HepG2 (cell line): ENCODE measurements around the gene EDN2. TPM values are rescaled to one million over a fixed set of nuclear protein-coding genes. Genes with fewer than 3 reads are reported as not detected.
A peak's percentile ranks its signal among the peaks of the same experiment; 100 is the strongest.

ENCODE experiments used
- ATAC-seq: fragments of 200-7000 bp; cut with Tn5 transposase; 3 replicates; pipeline ENCODE4 v1.9.1; 2020; ENCODE audit warnings: mild to moderate bottlenecking, moderate library complexity
- BruUV-seq: library from RNA; stranded (reverse); fragments of 400-500 nt; replicated peaks from 2 replicates; lab custom pipeline; 2021; lab: Mats Ljungman, UMichigan
- CTCF ChIA-PET: fragments of 300-600 bp; formaldehyde crosslinking; extraction: SDS; loops from one replicate; lab custom pipeline; 2021; ENCODE audit warnings: low total read pairs, inconsistent platforms, low intra/inter-chr PET ratio; lab: Yijun Ruan, JAX
- POLR2A ChIA-PET: fragments of 350-600 bp; sonication (Branson Sonifier 250); formaldehyde crosslinking; loops from one replicate; lab custom pipeline; 2020; ENCODE audit warnings: antibody characterized with exemption, inconsistent platforms; lab: Yijun Ruan, JAX
- DNase-seq: peaks from one replicate; pipeline ENCODE4 v3.0.0-alpha.2; 2015; ENCODE audit warnings: low spot score
- FAIRE-seq: peaks from 3 replicates; lab custom pipeline; 2011; peaks lifted over from hg19 to GRCh38; lab: Jason Lieb, UNC
- H2AFZ ChIP-seq: one replicate; pipeline ENCODE4 v1.6.1; 2011; ENCODE audit warnings: low read length, inconsistent platforms
- H3K27ac ChIP-seq: fragments of 300-600 bp; 3 replicates; pipeline ENCODE4 v1.8.0; 2011; ENCODE audit warnings: mixed run types, mild to moderate bottlenecking, mixed read lengths, low read length, inconsistent platforms; ENCODE audit not compliant: insufficient read depth; ENCODE audit errors: extremely low read length
- H3K27me3 ChIP-seq, 2 experiments: fragments of 200-600 bp in 1 of 2; 2 replicates in 1 of 2; 3 replicates in 1 of 2; pipeline versions ENCODE4 v1.6.0 to v1.8.0; 2011; ENCODE audit warnings: low read length in 2 of 2, mild to moderate bottlenecking in 2 of 2, moderate library complexity in 2 of 2, inconsistent platforms in 1 of 2; ENCODE audit not compliant: insufficient read depth in 2 of 2, control insufficient read depth in 1 of 2
- H3K36me3 ChIP-seq, 2 experiments: fragments of 200-600 bp in 1 of 2; replicated peaks in 1 of 2; 2 replicates in 1 of 2; 3 replicates in 1 of 2; pipeline versions ENCODE4 v1.5.1 to v1.8.0; 2011; ENCODE audit warnings: low read length in 2 of 2, inconsistent platforms in 1 of 2; ENCODE audit not compliant: insufficient read depth in 2 of 2, control insufficient read depth in 1 of 2
- H3K4me1 ChIP-seq: 2 replicates; pipeline ENCODE4 v1.5.1; 2012; ENCODE audit warnings: low read length, inconsistent platforms; ENCODE audit not compliant: insufficient read depth
- H3K4me2 ChIP-seq: 2 replicates; pipeline ENCODE4 v1.6.0; 2011; ENCODE audit warnings: low read depth, low read length, inconsistent platforms
- H3K4me3 ChIP-seq, 3 experiments: fragments of 200-600 bp in 1 of 3; sonication (generic), shearing (Covaris generic) in 1 of 3; replicated peaks in 1 of 3; 2 replicates each; pipeline ENCODE4 v1.5.1; 2011 to 2016; ENCODE audit warnings: low read length in 3 of 3, inconsistent platforms in 2 of 3, low read depth in 2 of 3, mild to moderate bottlenecking in 2 of 3, control low read depth in 1 of 3, mixed read lengths in 1 of 3; ENCODE audit not compliant: insufficient read depth in 1 of 3
- H3K79me2 ChIP-seq: one replicate; pipeline ENCODE4 v1.6.1; 2011; ENCODE audit warnings: low read length, inconsistent platforms; ENCODE audit not compliant: insufficient read depth
- H3K9ac ChIP-seq: 2 replicates; pipeline ENCODE4 v1.6.0; 2011; ENCODE audit warnings: mild to moderate bottlenecking, low read depth, low read length, inconsistent platforms; ENCODE audit not compliant: insufficient read depth
- H3K9me3 ChIP-seq: 2 replicates; pipeline ENCODE4 v1.5.1; 2012; ENCODE audit warnings: mild to moderate bottlenecking, low read length
- H4K20me1 ChIP-seq: 2 replicates; pipeline ENCODE4 v1.6.0; 2011; ENCODE audit warnings: inconsistent platforms, mild to moderate bottlenecking, low read length, moderate library complexity; ENCODE audit not compliant: insufficient read depth
- NR2C2 ChIP-seq: sonication (generic); formaldehyde crosslinking; IDR thresholded peaks from 2 replicates; pipeline ENCODE4 v1.4.0; 2020; ENCODE audit warnings: missing genetic modification reagents, mild to moderate bottlenecking, moderate library complexity, borderline replicate concordance
- PAWR ChIP-seq: sonication (generic); formaldehyde crosslinking; IDR thresholded peaks from 2 replicates; pipeline ENCODE4 v1.4.0; 2020; ENCODE audit warnings: missing genetic modification reagents, mild to moderate bottlenecking, borderline replicate concordance
- SAFB2 ChIP-seq: sonication (generic); formaldehyde crosslinking; IDR thresholded peaks from 2 replicates; pipeline ENCODE4 v1.5.1; 2020; ENCODE audit warnings: missing genetic modification reagents, low read depth, mild to moderate bottlenecking, borderline replicate concordance
- TEAD3 ChIP-seq: optimal IDR thresholded peaks from 2 replicates; pipeline ENCODE3; 2016; ENCODE audit warnings: borderline replicate concordance
- ZNF335 ChIP-seq: sonication (generic); formaldehyde crosslinking; IDR thresholded peaks from 2 replicates; pipeline ENCODE4 v1.4.0; 2020; ENCODE audit warnings: missing genetic modification reagents
- ZNF768 ChIP-seq: sonication (generic); formaldehyde crosslinking; IDR thresholded peaks from 2 replicates; pipeline ENCODE4 v1.4.0; 2020; ENCODE audit warnings: missing genetic modification reagents
- WGBS: methylation state at CpG from one replicate; pipeline ENCODE4 v1.1.6; 2017; ENCODE audit warnings: low lambda C conversion rate; 5-methylcytosine and 5-hydroxymethylcytosine counted together
- in situ Hi-C: cut with HindIII; loops from 2 replicates; pipeline ENCODE4 v1.10.0; 2017; ENCODE audit warnings: low pct_unique_long_range_greater_than_20kb; ENCODE audit not compliant: extremely low pct_ligation_motif_present
- intact Hi-C: fragments of 100-400 bp; cut with micrococcal nuclease; formaldehyde crosslinking; loops from one replicate; pipeline ENCODE4 v1.10.0; 2022; ENCODE audit not compliant: unreplicated experiment
- polyA plus RNA-seq, 8 experiments: library from polyadenylated mRNA; depleted of rRNA in 3 of 8; stranded (reverse) in 7 of 8; unstranded in 1 of 8; fragments of >200 nt; fragmentation: Illumina TruSeq in 4 of 8; extraction: Trizol in 4 of 8; gene quantifications; 2 replicates each; pipeline versions ENCODE4 v1.2.1 to v1.2.3, GENCODE V29; 2011 to 2016; ENCODE audit warnings: low read depth in 4 of 8, missing spikeins in 1 of 8, mixed read lengths in 1 of 8; ENCODE audit not compliant: insufficient read depth in 1 of 8
- total RNA-seq, 5 experiments: library from RNA; depleted of rRNA; stranded (reverse); fragments of >200 nt; fragmentation: Illumina TruSeq; extraction: Trizol; gene quantifications; 2 replicates each; pipeline ENCODE4 v1.2.3, GENCODE V29; 2016; ENCODE audit warnings: low read depth in 1 of 5
- TF ChIP-seq, protein P1 (sequence below): IDR thresholded peaks from 2 replicates; pipeline ENCODE4 v1.6.1; 2016; ENCODE audit warnings: missing compliant biosample characterization, missing genetic modification reagents, borderline replicate concordance
- TF ChIP-seq, protein P2 (sequence below): sonication (generic); formaldehyde crosslinking; IDR thresholded peaks from 2 replicates; pipeline ENCODE4 v1.4.0; 2020; ENCODE audit warnings: low read depth, mild to moderate bottlenecking, missing genetic modification reagents
- TF ChIP-seq, protein P3 (sequence below): IDR thresholded peaks from 2 replicates; pipeline ENCODE4 v1.6.1; 2016; ENCODE audit warnings: low read depth, control low read depth

The EDN2 gene
- total and polyA plus RNA-seq, 2 of the 13 experiments (the other 11 are each of a cell fraction or from before 2014, with no cell fraction given): not detected

DNA sequence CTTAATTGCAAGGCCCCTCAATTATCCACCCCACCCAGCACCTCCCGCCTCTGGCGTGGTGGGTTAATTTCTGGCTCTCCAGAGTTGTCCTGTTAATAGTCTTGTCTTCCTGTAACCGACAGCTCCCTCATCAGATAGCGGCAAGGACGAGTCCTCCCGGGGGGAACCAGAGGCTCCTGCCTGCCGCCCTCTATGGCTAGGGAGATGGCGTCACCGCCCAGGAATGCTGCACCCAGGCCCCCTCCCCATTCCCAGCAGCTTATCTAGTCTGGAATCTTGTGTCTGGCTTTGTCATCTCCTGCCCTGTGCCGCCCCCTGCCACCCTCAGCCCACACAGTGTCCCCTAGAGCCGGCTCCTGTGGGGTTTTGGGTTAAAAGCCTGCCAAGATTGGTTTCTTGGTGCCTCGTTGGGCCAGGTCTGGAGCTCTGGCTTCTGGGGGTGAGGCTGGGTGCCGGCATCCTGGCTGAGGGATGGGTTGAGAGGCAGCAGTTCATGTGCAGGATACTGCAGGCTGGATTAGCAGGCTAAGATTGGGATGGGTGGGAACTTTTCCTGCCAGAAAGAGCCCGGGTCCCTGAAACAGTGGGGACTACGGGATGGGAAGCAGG, 48.8 kb downstream of the EDN2 start:
- peaks cover 0 to 8% of the 10 kb centered on the region in 2 experiments; a peak in 3 of 5 replicates for H3K27me3 ChIP-seq
- intact Hi-C loops: no loop called here
- no peak overlapping the region for H3K27ac ChIP-seq
- DNase-seq (no peak), FAIRE-seq (no peak), ATAC-seq (no peak)
- no peak overlapping the region for H3K4me2 ChIP-seq
- no peaks in the 10 kb centered on the region for H4K20me1 ChIP-seq
- no peak for TF ChIP-seq PAWR (CRISPR knock-in tag)
- peak; percentile 18 for TF ChIP-seq TEAD3
- POLR2A ChIA-PET: no interaction called here
- no peaks in the 10 kb centered on the region for H3K79me2 ChIP-seq
- in situ Hi-C loops: no loop called here
- WGBS: 14% methylated on average over 10 of the region's 15 CpGs
- H3K4me3 ChIP-seq: no peak overlapping the region
- H2AFZ ChIP-seq: no peak overlapping the region
- no TSS peak for BruUV-seq
- CTCF ChIA-PET: no interaction called here
- peaks cover 4% of the 10 kb centered on the region; the same call in 1 of the 2 replicates for H3K4me1 ChIP-seq
- H3K9me3 ChIP-seq: no peaks in the 10 kb centered on the region
- H3K9ac ChIP-seq: no peak overlapping the region
- H3K36me3 ChIP-seq: no peaks in the 10 kb centered on the region

- Histone ChIP-seq H3K9ac (no peak overlapping the region), H3K4me3 (no peak overlapping the region), H2AFZ (no peak overlapping the region), H3K27ac (no peak overlapping the region), H3K27me3 (peaks cover 0 to 8% of the 10 kb centered on the region in 2 experiments; a peak in 3 of 5 replicates), H4K20me1 (no peaks in the 10 kb centered on the region), H3K36me3 (no peaks in the 10 kb centered on the region), H3K4me1 (peaks cover 4% of the 10 kb centered on the region; the same call in 1 of the 2 replicates), H3K79me2 (no peaks in the 10 kb centered on the region), H3K9me3 (no peaks in the 10 kb centered on the region), H3K4me2 (no peak overlapping the region)
- FAIRE-seq (no peak), ATAC-seq (no peak), DNase-seq (no peak)
- intact Hi-C loops: no loop called here
- in situ Hi-C loops: loop anchor here (5.0 kb wide), 2 partner anchors 113 to 153 kb away; no protein-coding TSS in a partner anchor
- BruUV-seq: no TSS peak
- ChIA-PET CTCF (no interaction called here), POLR2A (no interaction called here)
- TF ChIP-seq ZNF335 (CRISPR knock-in tag) (no peak), SAFB2 (CRISPR knock-in tag) (no peak), NR2C2 (CRISPR knock-in tag) (no peak), ZNF768 (peak; percentile 36; the same call in 1 of the 2 replicates)
- TF ChIP-seq, protein P1, sequence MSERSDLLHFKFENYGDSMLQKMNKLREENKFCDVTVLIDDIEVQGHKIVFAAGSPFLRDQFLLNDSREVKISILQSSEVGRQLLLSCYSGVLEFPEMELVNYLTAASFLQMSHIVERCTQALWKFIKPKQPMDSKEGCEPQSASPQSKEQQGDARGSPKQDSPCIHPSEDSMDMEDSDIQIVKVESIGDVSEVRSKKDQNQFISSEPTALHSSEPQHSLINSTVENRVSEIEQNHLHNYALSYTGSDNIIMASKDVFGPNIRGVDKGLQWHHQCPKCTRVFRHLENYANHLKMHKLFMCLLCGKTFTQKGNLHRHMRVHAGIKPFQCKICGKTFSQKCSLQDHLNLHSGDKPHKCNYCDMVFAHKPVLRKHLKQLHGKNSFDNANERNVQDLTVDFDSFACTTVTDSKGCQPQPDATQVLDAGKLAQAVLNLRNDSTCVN: no peak
- TF ChIP-seq, protein P2, sequence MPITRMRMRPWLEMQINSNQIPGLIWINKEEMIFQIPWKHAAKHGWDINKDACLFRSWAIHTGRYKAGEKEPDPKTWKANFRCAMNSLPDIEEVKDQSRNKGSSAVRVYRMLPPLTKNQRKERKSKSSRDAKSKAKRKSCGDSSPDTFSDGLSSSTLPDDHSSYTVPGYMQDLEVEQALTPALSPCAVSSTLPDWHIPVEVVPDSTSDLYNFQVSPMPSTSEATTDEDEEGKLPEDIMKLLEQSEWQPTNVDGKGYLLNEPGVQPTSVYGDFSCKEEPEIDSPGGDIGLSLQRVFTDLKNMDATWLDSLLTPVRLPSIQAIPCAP (CRISPR knock-in tag): no peak
- TF ChIP-seq, protein P3, sequence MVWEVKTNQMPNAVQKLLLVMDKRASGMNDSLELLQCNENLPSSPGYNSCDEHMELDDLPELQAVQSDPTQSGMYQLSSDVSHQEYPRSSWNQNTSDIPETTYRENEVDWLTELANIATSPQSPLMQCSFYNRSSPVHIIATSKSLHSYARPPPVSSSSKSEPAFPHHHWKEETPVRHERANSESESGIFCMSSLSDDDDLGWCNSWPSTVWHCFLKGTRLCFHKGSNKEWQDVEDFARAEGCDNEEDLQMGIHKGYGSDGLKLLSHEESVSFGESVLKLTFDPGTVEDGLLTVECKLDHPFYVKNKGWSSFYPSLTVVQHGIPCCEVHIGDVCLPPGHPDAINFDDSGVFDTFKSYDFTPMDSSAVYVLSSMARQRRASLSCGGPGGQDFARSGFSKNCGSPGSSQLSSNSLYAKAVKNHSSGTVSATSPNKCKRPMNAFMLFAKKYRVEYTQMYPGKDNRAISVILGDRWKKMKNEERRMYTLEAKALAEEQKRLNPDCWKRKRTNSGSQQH (CRISPR knock-in tag): no peak
- WGBS: 26% methylated on average over 6 of the region's 6 CpGs
These were observed 49.6 kb downstream of the EDN2 start for GRCh38 chr1:41434748-41435449.
